ENCODE measurements around the gene LRP1.
A peak's percentile ranks its signal among the peaks of the same experiment; 100 is the strongest.

LRP1 gene

DNA sequence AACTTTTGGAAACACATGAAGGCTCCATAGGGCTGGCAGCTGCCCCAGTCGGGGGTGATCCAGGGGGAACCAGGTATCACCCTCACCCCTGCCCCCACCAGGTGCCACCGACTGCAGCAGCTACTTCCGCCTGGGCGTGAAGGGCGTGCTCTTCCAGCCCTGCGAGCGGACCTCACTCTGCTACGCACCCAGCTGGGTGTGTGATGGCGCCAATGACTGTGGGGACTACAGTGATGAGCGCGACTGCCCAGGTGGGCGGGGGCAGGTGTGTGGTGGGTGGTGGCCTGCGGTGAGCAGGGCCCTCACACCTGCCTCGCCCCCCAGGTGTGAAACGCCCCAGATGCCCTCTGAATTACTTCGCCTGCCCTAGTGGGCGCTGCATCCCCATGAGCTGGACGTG is 66.0 kb downstream of the LRP1 start:
- DNase-seq (ENCODE audit: low spot score), result no peak

DNA sequence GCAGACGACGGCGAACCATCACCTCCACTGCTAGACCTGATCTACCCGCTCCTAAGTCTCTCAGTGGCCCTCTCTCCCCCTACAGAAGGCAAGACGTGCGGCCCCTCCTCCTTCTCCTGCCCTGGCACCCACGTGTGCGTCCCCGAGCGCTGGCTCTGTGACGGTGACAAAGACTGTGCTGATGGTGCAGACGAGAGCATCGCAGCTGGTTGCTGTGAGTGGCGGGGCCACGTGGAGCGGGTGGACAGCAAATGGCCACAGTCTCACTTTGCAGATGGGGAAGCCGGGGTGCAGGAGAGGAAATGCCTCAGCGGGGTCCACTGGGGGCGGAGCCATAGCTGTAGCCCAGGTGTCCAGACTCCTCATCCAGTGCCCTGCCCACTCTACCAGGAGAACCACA is 66.9 kb downstream of the LRP1 start:
- DNase-seq (ENCODE audit: low spot score), result no peak

DNA sequence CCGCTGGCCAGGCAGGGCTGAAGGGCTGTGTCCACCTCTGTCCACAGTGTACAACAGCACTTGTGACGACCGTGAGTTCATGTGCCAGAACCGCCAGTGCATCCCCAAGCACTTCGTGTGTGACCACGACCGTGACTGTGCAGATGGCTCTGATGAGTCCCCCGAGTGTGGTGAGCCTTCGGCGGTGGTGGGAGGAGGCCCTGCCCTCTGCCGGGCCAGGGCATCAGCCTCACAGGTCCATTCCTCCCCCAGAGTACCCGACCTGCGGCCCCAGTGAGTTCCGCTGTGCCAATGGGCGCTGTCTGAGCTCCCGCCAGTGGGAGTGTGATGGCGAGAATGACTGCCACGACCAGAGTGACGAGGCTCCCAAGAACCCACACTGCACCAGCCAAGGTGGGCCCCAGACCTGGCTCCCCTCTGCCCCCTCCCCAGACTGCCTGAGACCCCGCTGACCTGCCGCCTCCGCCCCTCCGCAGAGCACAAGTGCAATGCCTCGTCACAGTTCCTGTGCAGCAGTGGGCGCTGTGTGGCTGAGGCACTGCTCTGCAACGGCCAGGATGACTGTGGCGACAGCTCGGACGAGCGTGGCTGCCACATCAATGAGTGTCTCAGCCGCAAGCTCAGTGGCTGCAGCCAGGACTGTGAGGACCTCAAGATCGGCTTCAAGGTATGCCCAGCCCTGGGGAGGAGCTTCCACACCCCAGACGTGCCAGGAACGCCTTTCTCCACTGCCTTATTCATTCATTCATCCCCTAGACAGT is 67.5 kb downstream of the LRP1 start:
- DNase-seq (ENCODE audit: low spot score), result no peak

DNA sequence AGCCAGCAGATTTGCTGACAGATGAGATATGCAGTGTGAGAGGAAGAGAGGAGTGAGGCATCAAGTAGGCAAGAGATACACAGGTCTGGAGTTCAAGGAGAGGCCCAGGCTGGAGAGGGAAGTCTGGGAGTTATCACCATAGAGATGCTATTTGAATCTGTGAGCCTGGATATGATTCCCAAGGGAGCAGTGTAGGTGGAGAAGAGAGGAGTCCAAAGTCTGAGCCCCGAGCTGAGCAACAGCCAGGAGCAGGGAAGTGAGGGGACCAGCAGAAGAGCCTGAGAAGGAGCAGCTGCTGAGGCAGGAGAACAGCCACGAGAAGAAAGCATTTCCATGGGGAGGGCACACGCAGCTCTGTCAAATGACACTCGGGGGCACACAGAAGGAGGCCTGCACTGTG is 68.2 kb downstream of the LRP1 start:
- no peak for DNase-seq (ENCODE audit: low spot score)

DNA sequence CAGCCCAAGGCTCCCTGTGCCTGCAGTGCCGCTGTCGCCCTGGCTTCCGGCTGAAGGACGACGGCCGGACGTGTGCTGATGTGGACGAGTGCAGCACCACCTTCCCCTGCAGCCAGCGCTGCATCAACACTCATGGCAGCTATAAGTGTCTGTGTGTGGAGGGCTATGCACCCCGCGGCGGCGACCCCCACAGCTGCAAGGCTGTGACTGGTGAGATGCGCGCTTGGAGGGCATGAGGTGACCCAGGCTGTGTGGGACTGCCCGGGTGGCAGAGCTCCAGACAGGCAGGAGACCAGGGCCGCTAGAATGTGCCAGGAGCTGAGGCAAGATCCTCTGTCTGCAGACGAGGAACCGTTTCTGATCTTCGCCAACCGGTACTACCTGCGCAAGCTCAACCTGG is 68.7 kb downstream of the LRP1 start:
- no peak for DNase-seq (ENCODE audit: low spot score)

DNA sequence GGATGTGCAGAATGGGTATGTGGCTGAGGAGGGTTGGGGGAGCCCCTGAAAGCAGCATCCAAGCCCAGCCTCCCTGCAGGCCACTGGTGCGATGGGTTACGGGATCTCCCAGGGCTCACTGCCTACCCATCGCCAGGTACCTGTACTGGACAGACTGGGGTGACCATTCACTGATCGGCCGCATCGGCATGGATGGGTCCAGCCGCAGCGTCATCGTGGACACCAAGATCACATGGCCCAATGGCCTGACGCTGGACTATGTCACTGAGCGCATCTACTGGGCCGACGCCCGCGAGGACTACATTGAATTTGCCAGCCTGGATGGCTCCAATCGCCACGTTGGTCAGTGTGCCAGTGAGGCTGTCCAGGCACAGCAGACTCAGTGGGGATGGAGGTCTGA is 70.0 kb downstream of the LRP1 start:
- DNase-seq (ENCODE audit: low spot score), result no peak

DNA sequence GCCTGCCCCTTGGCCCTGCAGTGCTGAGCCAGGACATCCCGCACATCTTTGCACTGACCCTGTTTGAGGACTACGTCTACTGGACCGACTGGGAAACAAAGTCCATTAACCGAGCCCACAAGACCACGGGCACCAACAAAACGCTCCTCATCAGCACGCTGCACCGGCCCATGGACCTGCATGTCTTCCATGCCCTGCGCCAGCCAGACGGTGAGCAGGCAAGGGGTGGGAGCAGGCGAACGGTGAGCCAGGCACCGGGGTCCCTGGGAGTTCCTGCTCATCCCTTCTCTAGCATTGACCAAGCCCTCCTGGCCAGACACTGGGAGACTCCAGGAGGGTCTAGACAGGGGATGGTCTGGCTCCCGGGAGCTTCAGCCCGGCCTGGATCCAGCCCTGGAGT is 70.9 kb downstream of the LRP1 start:
- no peak for DNase-seq (ENCODE audit: low spot score)

DNA sequence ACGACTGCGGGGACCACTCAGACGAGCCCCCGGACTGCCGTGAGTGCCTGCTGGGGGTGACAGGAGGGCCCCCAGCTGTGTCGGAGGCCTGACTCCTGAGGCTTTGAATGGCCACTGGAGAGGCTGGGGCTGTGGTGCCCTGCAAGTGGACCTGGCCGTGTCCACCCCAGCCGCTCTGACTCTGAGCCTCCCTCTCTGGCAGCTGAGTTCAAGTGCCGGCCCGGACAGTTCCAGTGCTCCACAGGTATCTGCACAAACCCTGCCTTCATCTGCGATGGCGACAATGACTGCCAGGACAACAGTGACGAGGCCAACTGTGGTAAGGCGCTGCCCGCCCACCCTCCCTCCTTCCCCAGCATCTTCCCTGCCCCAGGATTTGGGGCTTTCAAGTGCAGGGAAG is 72.2 kb downstream of the LRP1 start:
- no peak for DNase-seq (ENCODE audit: low spot score)

DNA sequence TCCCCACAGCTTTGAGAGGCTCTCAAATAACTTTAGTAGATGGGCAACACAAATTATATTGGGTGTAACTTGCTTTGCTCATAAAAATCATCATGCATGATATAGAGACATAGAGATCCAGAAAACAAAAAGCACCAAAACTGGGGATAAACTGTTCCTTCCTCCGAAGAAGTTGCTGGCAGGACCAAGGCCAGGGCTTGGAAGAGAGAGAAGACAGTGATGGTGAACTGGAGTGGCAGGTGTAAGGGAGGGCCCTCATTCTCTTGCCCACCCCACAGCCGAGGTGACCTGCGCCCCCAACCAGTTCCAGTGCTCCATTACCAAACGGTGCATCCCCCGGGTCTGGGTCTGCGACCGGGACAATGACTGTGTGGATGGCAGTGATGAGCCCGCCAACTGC is 72.9 kb downstream of the LRP1 start:
- DNase-seq (ENCODE audit: low spot score), result no peak

DNA sequence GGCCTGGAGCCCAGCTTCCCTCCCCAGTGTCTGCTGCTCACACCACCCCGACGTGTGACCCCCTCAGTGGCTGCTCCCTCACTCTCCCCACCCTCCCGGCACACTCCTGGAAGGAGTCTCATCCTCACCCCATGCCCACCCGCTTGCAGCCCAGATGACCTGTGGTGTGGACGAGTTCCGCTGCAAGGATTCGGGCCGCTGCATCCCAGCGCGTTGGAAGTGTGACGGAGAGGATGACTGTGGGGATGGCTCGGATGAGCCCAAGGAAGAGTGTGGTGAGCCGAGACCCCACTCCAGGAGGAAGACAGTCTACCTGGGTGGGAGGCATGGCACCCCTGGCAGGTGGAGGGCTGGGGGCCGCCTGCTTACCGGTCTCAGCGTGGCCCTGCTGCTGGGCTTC is 73.3 kb downstream of the LRP1 start:
- DNase-seq (ENCODE audit: low spot score), result no peak

DNA sequence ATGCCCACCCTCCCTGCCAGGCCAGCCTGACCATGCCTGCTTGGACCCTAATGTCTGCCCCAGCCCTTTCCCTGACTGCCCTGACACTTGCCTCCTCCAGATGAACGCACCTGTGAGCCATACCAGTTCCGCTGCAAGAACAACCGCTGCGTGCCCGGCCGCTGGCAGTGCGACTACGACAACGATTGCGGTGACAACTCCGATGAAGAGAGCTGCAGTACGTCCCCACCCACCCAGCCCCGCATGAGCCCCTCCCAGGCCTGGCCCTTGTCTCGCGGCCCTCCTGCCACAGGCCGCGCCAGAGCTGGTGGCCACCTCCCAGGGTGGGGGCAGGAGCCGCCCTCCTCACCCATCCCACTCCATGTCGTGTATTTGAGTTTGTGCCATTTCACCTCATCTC is 74.0 kb downstream of the LRP1 start:
- no peak for DNase-seq (ENCODE audit: low spot score)

DNA sequence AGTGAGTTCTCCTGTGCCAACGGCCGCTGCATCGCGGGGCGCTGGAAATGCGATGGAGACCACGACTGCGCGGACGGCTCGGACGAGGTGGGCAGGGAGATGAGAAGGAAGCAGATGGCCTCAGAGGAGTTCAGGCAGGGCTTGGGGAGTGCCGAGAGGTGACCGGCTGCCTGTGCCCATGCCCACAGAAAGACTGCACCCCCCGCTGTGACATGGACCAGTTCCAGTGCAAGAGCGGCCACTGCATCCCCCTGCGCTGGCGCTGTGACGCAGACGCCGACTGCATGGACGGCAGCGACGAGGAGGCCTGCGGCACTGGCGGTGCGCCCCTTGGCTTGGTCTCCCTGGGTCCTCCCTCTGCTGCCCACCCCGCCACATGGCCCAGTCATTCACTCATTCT is 74.9 kb downstream of the LRP1 start:
- DNase-seq (ENCODE audit: low spot score), result no peak

DNA sequence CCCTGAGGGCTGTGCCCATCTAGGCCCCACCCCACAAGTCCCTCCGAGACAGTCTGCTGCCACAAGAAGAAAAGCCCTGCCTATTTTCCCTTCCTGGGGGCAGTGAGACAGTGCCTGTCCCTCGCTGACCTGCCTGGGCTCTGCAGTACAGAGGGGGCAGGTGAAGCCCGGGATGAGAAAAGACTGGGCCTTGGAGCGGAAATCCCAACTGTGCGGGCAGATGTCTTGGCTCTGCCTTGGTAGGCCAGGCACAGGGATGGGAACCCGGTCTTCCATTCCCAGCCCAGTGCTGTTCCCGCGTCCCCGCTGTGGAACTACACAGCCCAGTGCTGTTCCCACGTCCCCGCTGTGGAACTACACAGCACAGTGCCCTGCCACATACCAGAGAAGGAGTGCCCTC is 75.5 kb downstream of the LRP1 start:
- DNase-seq (ENCODE audit: low spot score), result no peak

DNA sequence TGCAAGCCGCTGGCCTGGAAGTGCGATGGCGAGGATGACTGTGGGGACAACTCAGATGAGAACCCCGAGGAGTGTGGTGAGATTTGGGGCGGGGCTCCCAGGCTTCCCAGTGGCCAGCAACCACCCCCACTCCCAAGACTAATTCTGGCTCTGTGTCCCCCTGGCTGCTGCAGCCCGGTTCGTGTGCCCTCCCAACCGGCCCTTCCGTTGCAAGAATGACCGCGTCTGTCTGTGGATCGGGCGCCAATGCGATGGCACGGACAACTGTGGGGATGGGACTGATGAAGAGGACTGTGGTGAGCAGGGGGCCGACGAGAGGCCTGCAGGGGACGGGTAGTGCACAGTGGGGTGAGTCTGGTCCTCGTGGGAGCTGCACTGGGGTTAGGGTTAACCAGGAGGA is 76.2 kb downstream of the LRP1 start:
- DNase-seq (ENCODE audit: low spot score), result no peak

DNA sequence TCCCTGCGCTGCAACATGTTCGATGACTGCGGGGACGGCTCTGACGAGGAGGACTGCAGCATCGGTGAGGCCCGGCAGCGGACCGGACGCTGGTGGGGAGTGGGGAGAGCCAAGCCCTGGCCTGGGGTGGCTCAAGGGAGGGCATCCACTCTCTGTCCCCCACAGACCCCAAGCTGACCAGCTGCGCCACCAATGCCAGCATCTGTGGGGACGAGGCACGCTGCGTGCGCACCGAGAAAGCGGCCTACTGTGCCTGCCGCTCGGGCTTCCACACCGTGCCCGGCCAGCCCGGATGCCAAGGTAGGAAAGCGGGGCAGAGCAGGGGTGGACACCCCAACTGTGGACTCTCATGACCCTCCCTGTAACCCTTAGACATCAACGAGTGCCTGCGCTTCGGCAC is 76.9 kb downstream of the LRP1 start:
- DNase-seq (ENCODE audit: low spot score), result no peak

DNA sequence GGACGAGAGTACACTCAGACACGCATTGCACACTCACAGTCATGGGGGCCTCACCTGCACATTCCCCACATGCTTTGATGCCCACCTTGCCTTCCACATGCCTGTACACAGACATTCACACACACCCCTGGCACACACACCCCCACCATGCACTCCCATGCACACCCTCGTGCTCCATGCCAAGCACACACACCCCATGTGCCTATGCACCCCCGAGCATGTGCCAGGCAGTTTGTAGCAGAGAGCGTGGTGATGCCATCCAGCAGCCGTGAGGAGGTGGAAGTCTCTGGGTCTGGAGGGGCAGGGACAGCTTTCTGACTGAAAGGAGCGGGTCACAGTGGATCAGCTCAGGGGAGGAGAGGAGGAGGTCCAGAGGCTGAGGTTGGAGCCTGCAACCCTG is 77.6 kb downstream of the LRP1 start:
- no peak for DNase-seq (ENCODE audit: low spot score)

DNA sequence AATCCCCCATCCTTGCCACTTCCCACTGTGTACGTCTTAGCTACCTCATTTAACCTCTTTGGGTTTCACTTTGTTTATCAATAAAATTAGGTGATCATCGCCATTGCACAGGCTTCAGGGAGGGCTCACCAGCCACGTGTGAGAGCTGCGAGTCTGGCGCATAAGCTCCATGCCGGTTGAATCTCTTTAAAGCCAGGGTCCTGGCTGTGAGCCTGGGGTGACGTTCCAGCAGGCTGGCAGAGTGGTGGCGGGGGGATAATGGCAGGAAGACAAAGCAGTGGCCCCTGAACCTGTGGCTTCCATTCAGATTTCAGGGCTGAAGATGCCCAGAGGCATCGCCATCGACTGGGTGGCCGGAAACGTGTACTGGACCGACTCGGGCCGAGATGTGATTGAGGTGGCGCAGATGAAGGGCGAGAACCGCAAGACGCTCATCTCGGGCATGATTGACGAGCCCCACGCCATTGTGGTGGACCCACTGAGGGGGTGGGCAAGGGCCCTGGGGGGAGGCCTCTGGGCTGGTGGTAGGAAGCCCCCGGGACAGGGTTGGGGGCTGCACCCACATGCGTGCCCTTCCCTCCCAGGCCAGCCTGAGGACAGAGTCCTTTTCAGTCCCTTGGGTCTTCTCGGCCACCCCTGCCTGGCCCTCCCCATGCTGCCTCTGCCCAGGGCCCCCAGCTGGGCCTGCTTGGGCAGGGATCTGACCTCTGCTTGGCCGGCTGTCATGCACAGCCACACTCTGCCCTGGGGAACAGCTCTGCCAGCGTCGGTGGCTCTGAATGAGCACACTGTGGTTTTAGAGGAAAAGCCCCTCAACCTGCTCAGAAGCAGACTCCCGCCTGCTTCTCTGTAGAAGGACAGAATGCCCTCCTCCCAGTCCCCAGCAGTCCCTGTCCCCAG is 79.7 kb downstream of the LRP1 start:
- no peak for DNase-seq (ENCODE audit: low spot score)

DNA sequence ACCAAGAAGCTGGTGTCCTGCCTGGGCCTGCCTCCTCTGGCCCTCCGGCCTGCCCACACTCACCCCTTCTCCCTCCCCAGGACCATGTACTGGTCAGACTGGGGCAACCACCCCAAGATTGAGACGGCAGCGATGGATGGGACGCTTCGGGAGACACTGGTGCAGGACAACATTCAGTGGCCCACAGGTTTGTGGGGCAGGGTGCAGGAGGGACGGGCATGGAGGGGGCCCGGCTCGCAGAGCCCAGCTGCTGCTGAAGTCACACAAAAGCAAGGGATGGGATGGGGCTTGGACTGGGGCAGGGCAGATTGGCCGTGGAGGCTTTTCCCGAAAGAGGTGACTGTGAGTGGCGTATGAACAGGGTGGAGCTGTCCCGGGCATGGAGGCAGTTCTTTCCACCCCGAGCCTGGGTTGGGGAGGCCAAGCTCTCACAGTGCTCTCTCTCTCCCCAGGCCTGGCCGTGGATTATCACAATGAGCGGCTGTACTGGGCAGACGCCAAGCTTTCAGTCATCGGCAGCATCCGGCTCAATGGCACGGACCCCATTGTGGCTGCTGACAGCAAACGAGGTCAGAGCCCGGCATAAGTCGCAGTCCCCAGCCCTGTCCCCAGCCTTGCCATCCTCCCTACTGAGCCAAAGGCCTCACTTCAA is 80.5 kb downstream of the LRP1 start:
- DNase-seq (ENCODE audit: low spot score), result no peak

DNA sequence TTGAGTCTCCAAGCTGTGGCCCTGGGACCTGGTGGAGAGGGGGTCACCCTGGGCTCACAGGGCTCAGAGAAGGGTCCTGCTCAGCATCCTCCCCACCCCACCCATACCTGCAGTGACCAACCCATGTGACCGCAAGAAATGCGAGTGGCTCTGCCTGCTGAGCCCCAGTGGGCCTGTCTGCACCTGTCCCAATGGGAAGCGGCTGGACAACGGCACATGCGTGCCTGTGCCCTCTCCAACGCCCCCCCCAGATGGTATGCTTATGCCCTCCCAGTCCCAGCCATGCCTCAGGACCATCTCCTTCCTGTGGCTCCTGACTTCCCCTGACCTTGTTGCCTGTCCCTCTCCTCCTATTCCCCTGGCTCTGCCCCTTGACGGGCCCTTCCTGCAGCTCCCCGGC is 81.6 kb downstream of the LRP1 start:
- DNase-seq (ENCODE audit: low spot score), result no peak

DNA sequence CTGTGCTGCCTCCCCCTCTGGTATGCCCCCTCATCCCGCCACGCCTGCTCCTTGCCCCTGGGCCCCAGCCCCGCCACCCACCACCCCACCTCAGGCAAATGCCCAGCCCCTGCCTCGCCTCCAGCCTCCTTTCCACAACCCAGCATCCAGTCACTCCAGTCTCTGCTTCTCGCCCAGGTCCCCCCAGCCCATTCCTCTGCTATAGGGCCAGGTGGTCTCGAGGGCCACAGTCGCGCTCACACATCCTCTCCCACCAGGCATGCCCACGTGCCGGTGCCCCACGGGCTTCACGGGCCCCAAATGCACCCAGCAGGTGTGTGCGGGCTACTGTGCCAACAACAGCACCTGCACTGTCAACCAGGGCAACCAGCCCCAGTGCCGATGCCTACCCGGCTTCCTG is 82.2 kb downstream of the LRP1 start:
- no peak for DNase-seq (ENCODE audit: low spot score)

DNA sequence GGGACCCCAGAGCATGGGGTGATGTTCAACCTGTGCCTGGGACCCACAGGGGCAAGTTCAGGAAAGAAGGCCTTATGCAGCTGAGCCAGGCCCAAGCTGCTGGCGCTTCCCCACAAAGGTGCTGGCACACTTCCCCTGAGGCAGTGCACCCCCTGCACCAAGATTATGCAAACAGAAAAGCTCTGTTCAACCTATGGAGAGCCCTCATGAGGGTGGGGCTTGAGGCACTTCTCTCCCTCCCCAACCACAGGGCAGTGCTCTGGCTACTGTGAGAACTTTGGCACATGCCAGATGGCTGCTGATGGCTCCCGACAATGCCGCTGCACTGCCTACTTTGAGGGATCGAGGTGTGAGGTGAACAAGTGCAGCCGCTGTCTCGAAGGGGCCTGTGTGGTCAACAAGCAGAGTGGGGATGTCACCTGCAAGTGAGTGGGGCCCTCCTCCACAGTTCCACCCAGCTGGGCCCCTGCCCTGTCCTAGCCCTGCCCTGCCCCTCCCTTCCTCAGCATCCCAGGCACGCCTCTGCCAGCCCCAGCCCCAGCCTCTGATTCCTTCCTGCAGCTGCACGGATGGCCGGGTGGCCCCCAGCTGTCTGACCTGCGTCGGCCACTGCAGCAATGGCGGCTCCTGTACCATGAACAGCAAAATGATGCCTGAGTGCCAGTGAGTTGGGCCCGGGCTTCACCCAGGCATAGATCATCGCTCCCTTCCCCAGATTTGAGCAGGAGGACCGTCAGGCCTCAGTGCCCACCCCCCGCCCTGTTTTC is 82.8 kb downstream of the LRP1 start:
- DNase-seq (ENCODE audit: low spot score), result peak; percentile 74

Measured in NAMALWA (cell line).